Neural progenitor cell (in vitro differentiated cells): ENCODE measurements around the gene SP1.

Experiments
- EZH2 ChIP-seq: fragments of 200-600 bp; sonication (generic); IDR thresholded peaks from 2 replicates; pipeline ENCODE4 v1.6.1; 2017; ENCODE audit warnings: antibody characterized with exemption, mild to moderate bottlenecking, moderate library complexity
- EZH2phosphoT487 ChIP-seq: fragments of 200-600 bp; sonication (generic); IDR thresholded peaks from 2 replicates; pipeline ENCODE4 v1.6.1; 2017; ENCODE audit warnings: antibody characterized with exemption
- TF ChIP-seq, protein P1 (sequence below): fragments of 200-600 bp; sonication (generic); IDR thresholded peaks from 2 replicates; pipeline ENCODE4 v1.5.1; 2017; ENCODE audit warnings: antibody characterized with exemption, mild to moderate bottlenecking

DNA sequence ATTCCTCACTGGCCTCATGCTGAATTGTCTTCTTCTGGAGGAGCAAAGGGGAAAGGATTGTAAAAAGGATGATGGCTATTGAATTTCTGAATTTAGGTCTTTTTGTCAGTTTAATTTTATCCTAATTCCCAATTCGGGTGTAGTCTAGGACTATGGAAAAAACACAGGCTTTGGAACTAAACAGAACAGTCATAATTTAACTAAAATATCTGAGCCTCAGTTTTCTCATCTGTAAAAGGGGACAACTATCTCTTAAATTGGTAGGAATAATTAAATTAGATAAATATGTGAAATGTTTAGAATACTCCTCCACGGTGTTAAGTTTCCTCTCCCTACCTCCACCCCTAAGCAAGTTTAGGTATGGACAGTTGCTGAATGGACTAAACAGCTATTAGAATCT is 3.2 kb upstream of the SP1 start:
- TF ChIP-seq, protein P1, sequence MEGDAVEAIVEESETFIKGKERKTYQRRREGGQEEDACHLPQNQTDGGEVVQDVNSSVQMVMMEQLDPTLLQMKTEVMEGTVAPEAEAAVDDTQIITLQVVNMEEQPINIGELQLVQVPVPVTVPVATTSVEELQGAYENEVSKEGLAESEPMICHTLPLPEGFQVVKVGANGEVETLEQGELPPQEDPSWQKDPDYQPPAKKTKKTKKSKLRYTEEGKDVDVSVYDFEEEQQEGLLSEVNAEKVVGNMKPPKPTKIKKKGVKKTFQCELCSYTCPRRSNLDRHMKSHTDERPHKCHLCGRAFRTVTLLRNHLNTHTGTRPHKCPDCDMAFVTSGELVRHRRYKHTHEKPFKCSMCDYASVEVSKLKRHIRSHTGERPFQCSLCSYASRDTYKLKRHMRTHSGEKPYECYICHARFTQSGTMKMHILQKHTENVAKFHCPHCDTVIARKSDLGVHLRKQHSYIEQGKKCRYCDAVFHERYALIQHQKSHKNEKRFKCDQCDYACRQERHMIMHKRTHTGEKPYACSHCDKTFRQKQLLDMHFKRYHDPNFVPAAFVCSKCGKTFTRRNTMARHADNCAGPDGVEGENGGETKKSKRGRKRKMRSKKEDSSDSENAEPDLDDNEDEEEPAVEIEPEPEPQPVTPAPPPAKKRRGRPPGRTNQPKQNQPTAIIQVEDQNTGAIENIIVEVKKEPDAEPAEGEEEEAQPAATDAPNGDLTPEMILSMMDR = no peak
- no peak for TF ChIP-seq EZH2
- TF ChIP-seq EZH2phosphoT487 = no peak
